CD14-positive monocyte (primary cell): ENCODE results near the gene MSANTD1. TPM values are rescaled to one million over a fixed set of nuclear protein-coding genes. Genes with fewer than 3 reads are reported as not detected.

Experiments used
- DNase-seq, 3 donors: peaks; one replicate each; pipeline ENCODE4 v3.0.0-alpha.2; 2011 to 2022
- H2AFZ ChIP-seq: 2 replicates; pipeline ENCODE4 v1.6.0; 2012; ENCODE audit warnings: mild to moderate bottlenecking, low read depth, low read length, inconsistent platforms; ENCODE audit not compliant: insufficient read depth, poor library complexity, severe bottlenecking
- H3K27ac ChIP-seq, 2 donors: 1 replicate in 1 of 2; 2 replicates in 1 of 2; pipeline ENCODE4 v1.5.1; 2012 to 2013; ENCODE audit warnings: low read length in 2 of 2, control low read depth in 1 of 2, inconsistent platforms in 1 of 2, low read depth in 1 of 2, mild to moderate bottlenecking in 1 of 2
- H3K27me3 ChIP-seq, 2 donors: one replicate each; pipeline versions ENCODE4 v1.6.0 to v1.6.1; 2011 to 2013; ENCODE audit warnings: low read length in 2 of 2; ENCODE audit not compliant: control insufficient read depth in 2 of 2, insufficient read depth in 2 of 2
- H3K36me3 ChIP-seq, 2 donors: replicated peaks in 1 of 2; 1 replicate in 1 of 2; 2 replicates in 1 of 2; pipeline versions ENCODE4 v1.5.1 to v1.6.1; 2012 to 2013; ENCODE audit warnings: low read length in 2 of 2, control low read depth in 1 of 2, inconsistent platforms in 1 of 2, mild to moderate bottlenecking in 1 of 2; ENCODE audit not compliant: insufficient read depth in 2 of 2, control insufficient read depth in 1 of 2
- H3K4me1 ChIP-seq, 2 donors: 1 replicate in 1 of 2; 2 replicates in 1 of 2; pipeline versions ENCODE4 v1.5.1 to v1.6.1; 2012 to 2013; ENCODE audit warnings: low read length in 2 of 2, control low read depth in 1 of 2, inconsistent platforms in 1 of 2, mild to moderate bottlenecking in 1 of 2, moderate library complexity in 1 of 2; ENCODE audit not compliant: insufficient read depth in 2 of 2, control insufficient read depth in 1 of 2
- H3K4me2 ChIP-seq: replicated peaks from 2 replicates; pipeline ENCODE3; 2012; ENCODE audit warnings: low read length, moderate library complexity, mild to moderate bottlenecking; ENCODE audit not compliant: poor library complexity, severe bottlenecking; ENCODE audit errors: extremely low read depth
- H3K4me3 ChIP-seq, 3 experiments: fragments of 200-600 bp in 1 of 3; sonication (generic) in 1 of 3; replicated peaks in 1 of 3; 1 replicate in 2 of 3; 2 replicates in 1 of 3; pipeline ENCODE4 v1.5.1; 2011 to 2013; ENCODE audit warnings: low read length in 3 of 3, mild to moderate bottlenecking in 3 of 3, control low read depth in 2 of 3, low read depth in 2 of 3, inconsistent platforms in 1 of 3, moderate library complexity in 1 of 3
- H3K79me2 ChIP-seq: 2 replicates; pipeline ENCODE4 v1.6.0; 2012; ENCODE audit warnings: mild to moderate bottlenecking, control low read depth, inconsistent platforms, low read length, moderate library complexity; ENCODE audit not compliant: insufficient read depth
- H3K9ac ChIP-seq: 2 replicates; pipeline ENCODE4 v1.6.0; 2017; ENCODE audit warnings: low read length, mild to moderate bottlenecking; ENCODE audit not compliant: insufficient read depth, poor library complexity, severe bottlenecking
- H3K9me3 ChIP-seq, 2 donors: replicated peaks in 1 of 2; 1 replicate in 1 of 2; 2 replicates in 1 of 2; pipeline versions ENCODE4 v1.5.1 to v1.6.1; 2012 to 2013; ENCODE audit warnings: low read length in 2 of 2, control low read depth in 1 of 2; ENCODE audit not compliant: control insufficient read depth in 1 of 2, insufficient read depth in 1 of 2
- H4K20me1 ChIP-seq: 2 replicates; pipeline ENCODE4 v1.6.0; 2012; ENCODE audit warnings: mild to moderate bottlenecking, low read length, control low read depth, moderate library complexity; ENCODE audit not compliant: insufficient read depth
- H3K27ac Mint-ChIP-seq, 7 donors: one replicate each; pipeline ENCODE4 v1.8.0; 2020; ENCODE audit warnings: mild to moderate bottlenecking in 7 of 7, mixed read lengths in 7 of 7, moderate library complexity in 6 of 7, inconsistent platforms in 2 of 7
- H3K27me3 Mint-ChIP-seq, 3 donors: one replicate each; pipeline ENCODE4 v1.8.0; 2021 to 2022; ENCODE audit warnings: low read depth in 3 of 3, mild to moderate bottlenecking in 3 of 3, mixed read lengths in 3 of 3, moderate library complexity in 3 of 3, inconsistent platforms in 1 of 3
- H3K36me3 Mint-ChIP-seq, 2 donors: one replicate each; pipeline ENCODE4 v1.8.0; 2020; ENCODE audit warnings: mixed read lengths in 2 of 2, inconsistent platforms in 1 of 2, mild to moderate bottlenecking in 1 of 2
- H3K4me1 Mint-ChIP-seq: one replicate; pipeline ENCODE4 v1.8.0; 2020; ENCODE audit warnings: mild to moderate bottlenecking, mixed read lengths
- H3K4me3 Mint-ChIP-seq, 2 donors: one replicate each; pipeline ENCODE4 v1.8.0; 2020; ENCODE audit warnings: mild to moderate bottlenecking in 2 of 2, mixed read lengths in 2 of 2, moderate library complexity in 1 of 2
- H3K9me3 Mint-ChIP-seq, 7 donors: one replicate each; pipeline ENCODE4 v1.8.0; 2020 to 2022; ENCODE audit warnings: mixed read lengths in 7 of 7, mild to moderate bottlenecking in 6 of 7, moderate library complexity in 6 of 7, inconsistent platforms in 2 of 7
- CTCF ChIP-seq: fragments of 200-600 bp; IDR thresholded peaks from one replicate; pipeline ENCODE4 v1.8.0; 2022; ENCODE audit warnings: antibody characterized with exemption, mild to moderate bottlenecking
- WGBS: methylation state at CpG from one replicate; pipeline ENCODE4 v1.1.5; 2013; ENCODE audit warnings: missing lambda C conversion rate; ENCODE audit not compliant: insufficient coverage; 5-methylcytosine and 5-hydroxymethylcytosine counted together
- intact Hi-C, 2 donors: fragments of 100-400 bp; cut with micrococcal nuclease; formaldehyde crosslinking; loops; one replicate each; pipeline versions ENCODE4 v1.15.0 to v1.15.1; 2023
- polyA plus RNA-seq, 3 donors: library from polyadenylated mRNA; depleted of rRNA in 1 of 3; unstranded in 2 of 3; stranded (reverse) in 1 of 3; fragments of 300-500 nt in 2 of 3; fragments of >200 nt in 1 of 3; fragmentation: Illumina TruSeq in 2 of 3; gene quantifications; 1 replicate in 2 of 3; 2 replicates in 1 of 3; pipeline ENCODE4 v1.2.3, GENCODE V29; 2012 to 2021

MSANTD1 gene
- polyA plus RNA-seq, 3 donors: 0.52 TPM; not detected in 2

GRCh38 chr4:3226944-3227343, 22.0 kb upstream of the MSANTD1 start:
- Mint-ChIP-seq H3K36me3 (peaks cover 61 to 72% of the 10 kb centered on the region in 2 donors), H3K27ac (peak overlapping the region; percentile 98 to 99 (median 99)), H3K4me1 (peaks cover 47% of the 10 kb centered on the region), H3K9me3 (peaks cover 0 to 4% (median 0%) of the 10 kb centered on the region in 7 donors), H3K4me3 (peak overlapping the region in 1 of 2 donors; percentile 78), H3K27me3 (peaks cover 0 to 4% (median 2%) of the 10 kb centered on the region in 3 donors)
- peak overlapping the region in 1 of 3 experiments; percentile 66 for H3K4me3 ChIP-seq
- intact Hi-C loops: loop anchor here in 1 of 2 donors (5.0 kb wide), 2 partner anchors 35 to 65 kb away; partner anchors contain the start of gene RGS12
- H3K79me2 ChIP-seq: peaks cover 4% of the 10 kb centered on the region
- no peak for TF ChIP-seq CTCF
- no peaks in the 10 kb centered on the region for H3K9me3 ChIP-seq
- peak overlapping the region; percentile 65 for H3K4me2 ChIP-seq
- H3K36me3 ChIP-seq: peaks cover 47 to 58% of the 10 kb centered on the region in 2 donors
- no peaks in the 10 kb centered on the region for H3K27me3 ChIP-seq
- peak overlapping the region; percentile 99 to 100 for H3K27ac ChIP-seq
- WGBS: 87% methylated on average over 6 of the region's 6 CpGs
- H3K9ac ChIP-seq: peak overlapping the region; percentile 87
- peak overlapping the region; percentile 29 for H2AFZ ChIP-seq
- no peaks in the 10 kb centered on the region for H4K20me1 ChIP-seq
- H3K4me1 ChIP-seq: peaks cover 50 to 52% of the 10 kb centered on the region in 2 donors
- no peak for DNase-seq

GRCh38 chr4:3227878-3228675, 20.9 kb upstream of the MSANTD1 start:
- H4K20me1 ChIP-seq: no peaks in the 10 kb centered on the region
- H3K27ac ChIP-seq: peak overlapping the region; percentile 31 to 100
- 97% methylated on average over 20 of the region's 23 CpGs for WGBS
- H3K9me3 ChIP-seq: no peaks in the 10 kb centered on the region
- Mint-ChIP-seq H3K9me3 (peaks cover 0 to 4% (median 0%) of the 10 kb centered on the region in 7 donors), H3K27me3 (peaks cover 0 to 2% (median 2%) of the 10 kb centered on the region in 3 donors), H3K4me1 (peaks cover 43% of the 10 kb centered on the region), H3K4me3 (no peak overlapping the region), H3K36me3 (peaks cover 63 to 72% of the 10 kb centered on the region in 2 donors), H3K27ac (peak overlapping the region in 6 of 7 donors; percentile 5 to 75 (median 74))
- H3K36me3 ChIP-seq: peaks cover 52 to 58% of the 10 kb centered on the region in 2 donors
- peaks cover 46% of the 10 kb centered on the region in 2 donors for H3K4me1 ChIP-seq
- no peaks in the 10 kb centered on the region for H3K27me3 ChIP-seq
- H3K4me2 ChIP-seq: no peak overlapping the region
- no peak overlapping the region for H3K9ac ChIP-seq
- H3K4me3 ChIP-seq: no peak overlapping the region
- no peak overlapping the region for H2AFZ ChIP-seq
- intact Hi-C loops: loop anchor here in 1 of 2 donors (5.0 kb wide), 2 partner anchors 36 to 64 kb away; partner anchors contain the start of gene RGS12
- no peak for DNase-seq
- no peak for TF ChIP-seq CTCF
- H3K79me2 ChIP-seq: peaks cover 4% of the 10 kb centered on the region
